NB4 (cell line): Measurements from ENCODE around the gene USP33.

Source experiments
- DNase-seq: peaks from one replicate; pipeline ENCODE4 v3.0.0; 2010; ENCODE audit warnings: low read depth
- H3K4me3 ChIP-seq: one replicate; pipeline ENCODE4 v1.5.1; 2011; ENCODE audit warnings: mild to moderate bottlenecking, low read depth, low read length, moderate library complexity
- CTCF ChIP-seq: IDR thresholded peaks from one replicate; pipeline ENCODE4 v1.5.1; 2012; ENCODE audit warnings: low read depth, low read length
- MAX ChIP-seq: IDR thresholded peaks from 2 replicates; pipeline ENCODE4 v1.6.1; 2011; ENCODE audit warnings: low read depth, low read length
- MYC ChIP-seq: IDR thresholded peaks from 2 replicates; pipeline ENCODE4 v1.6.1; 2011; ENCODE audit warnings: low read depth, low read length
- POLR2A ChIP-seq: IDR thresholded peaks from 2 replicates; pipeline ENCODE4 v1.6.1; 2011; ENCODE audit warnings: mild to moderate bottlenecking; ENCODE audit not compliant: insufficient read length; ENCODE audit errors: extremely low read depth

USP33 gene

GRCh38 chr1:77671836-77672235 lies 87.8 kb downstream of the USP33 start:
- no peak for DNase-seq
- no peak for TF ChIP-seq MYC
- H3K4me3 ChIP-seq, result no peak overlapping the region

DNA sequence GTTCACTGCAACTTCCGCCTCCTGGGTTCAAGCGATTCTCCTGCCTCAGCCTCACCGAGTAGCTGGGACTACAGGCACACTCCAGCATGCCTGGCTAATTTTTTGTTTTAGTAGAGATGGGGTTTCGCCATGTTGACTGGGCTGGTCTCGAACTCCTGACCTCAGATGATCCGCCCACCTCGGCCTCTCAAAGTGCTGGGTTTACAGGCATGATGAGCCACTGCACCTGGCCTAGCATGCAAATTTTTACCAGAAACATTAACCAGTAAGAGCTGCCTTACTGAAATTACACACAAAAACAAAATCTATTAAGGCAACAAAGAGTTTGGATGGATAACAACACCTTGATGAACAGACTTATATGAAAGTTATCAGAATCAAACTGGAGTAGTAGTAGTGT lies 89.3 kb downstream of the USP33 start:
- H3K4me3 ChIP-seq, result no peak overlapping the region
- no peak for DNase-seq
- TF ChIP-seq POLR2A (no peak), MYC (no peak), MAX (no peak), CTCF (no peak)

DNA sequence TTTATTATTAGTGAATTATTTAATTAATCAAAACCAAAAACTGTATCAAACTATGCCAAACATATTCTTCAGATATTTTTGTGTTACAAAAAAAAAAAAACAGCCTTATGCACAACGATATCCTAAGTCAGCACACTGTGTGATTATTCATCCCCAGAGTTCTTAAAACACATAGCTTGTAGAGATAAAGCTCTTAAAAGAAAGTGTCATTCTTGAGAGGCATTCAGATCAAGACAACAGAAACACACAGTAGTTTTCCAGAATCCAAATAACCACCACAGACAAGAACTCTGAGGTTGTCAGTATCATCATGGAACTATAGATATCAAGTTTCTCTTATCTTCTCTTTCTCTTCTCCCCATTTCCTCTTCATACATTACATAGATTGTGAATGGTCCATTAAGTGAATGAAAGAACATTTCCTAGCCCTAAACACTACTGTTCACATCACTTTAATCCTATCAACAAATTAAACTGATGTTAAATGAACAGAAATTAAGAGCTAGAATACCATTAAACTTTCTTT lies 90.7 kb downstream of the USP33 start:
- H3K4me3 ChIP-seq, result no peak overlapping the region
- no peak for TF ChIP-seq MYC
- TF ChIP-seq POLR2A, result no peak
- no peak for TF ChIP-seq MAX
- TF ChIP-seq CTCF, result no peak
- DNase-seq, result no peak

GRCh38 chr1:77664939-77665516 lies 94.6 kb downstream of the USP33 start:
- TF ChIP-seq POLR2A (no peak), MAX (no peak)
- no peak for DNase-seq
- no peak overlapping the region for H3K4me3 ChIP-seq

DNA sequence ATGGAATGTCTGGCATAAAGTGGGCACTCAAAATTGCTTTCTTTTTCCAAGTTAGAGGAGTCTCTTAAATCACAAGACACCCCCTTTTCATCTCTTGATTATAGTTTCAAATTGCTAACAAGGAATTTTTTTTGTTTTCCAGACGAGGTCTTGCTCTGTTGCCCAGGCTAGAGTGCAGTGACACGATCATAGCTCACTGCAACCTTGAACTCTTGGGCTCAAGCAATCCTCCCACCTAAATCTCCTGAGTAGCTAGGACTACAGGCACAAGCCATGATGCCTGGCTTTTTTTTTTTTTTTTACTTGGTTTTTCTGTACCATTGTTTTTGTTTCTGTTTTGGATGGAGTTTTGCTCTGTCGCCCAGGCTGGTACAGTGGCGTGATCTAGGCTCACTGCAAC lies 98.0 kb downstream of the USP33 start:
- TF ChIP-seq CTCF (no peak), MYC (no peak), POLR2A (no peak), MAX (no peak)
- no peak for DNase-seq

DNA sequence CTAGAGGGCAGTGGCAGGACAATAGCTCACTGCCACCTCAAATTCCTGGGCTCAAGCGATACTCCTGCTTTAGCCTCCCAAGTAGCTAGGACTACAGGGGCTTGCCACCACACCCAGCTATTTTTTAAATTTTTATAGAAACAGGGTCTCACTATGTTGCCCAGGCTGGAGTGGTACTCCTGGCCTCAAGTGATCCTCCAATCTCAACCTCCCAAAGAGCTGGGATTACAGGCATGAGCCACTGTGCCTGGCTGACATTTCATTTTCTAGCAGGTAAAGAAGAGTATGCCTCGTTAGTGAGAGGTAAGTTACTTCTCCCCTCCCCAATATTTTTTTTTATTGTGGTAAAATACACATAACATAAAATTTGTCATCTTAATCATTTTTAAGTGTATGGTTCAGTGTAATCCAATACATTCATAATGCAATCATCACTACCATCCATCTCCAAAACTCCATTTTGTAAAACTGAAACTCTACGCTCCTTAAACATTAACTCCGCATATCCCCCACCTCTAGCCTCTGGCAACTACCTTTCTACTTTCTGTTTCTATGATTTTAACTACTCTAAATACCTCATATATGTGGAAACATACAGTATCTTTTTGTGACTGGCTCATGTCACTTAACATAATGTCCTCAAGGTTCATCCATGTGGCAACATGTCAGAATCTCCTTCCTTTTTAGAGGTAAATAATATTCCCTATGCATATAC lies 99.6 kb downstream of the USP33 start:
- TF ChIP-seq CTCF, result no peak
- TF ChIP-seq MYC, result no peak
- no peak for TF ChIP-seq MAX
- TF ChIP-seq POLR2A, result no peak

More for the DNA sequence above, 98.0 kb downstream of the USP33 start:
- no peak overlapping the region for H3K4me3 ChIP-seq

DNA sequence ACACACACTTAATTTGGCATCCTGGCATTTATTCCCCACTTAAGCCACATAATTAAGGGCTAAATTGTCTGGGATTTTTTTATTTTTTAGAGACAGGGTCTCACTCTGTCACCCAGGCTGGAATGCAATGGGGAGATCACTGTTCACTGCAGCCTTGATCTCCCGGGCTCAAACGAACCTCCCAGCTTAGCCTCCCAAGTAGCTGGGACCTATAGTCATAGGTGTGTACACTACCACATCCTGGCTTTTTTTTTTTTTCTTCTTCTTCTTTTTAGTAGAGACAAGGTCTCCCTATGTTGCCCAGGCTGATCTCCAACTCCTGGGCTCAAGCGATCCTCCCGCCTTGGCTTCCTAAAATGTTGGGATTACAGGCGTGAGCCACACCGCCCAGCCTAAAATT lies 101.4 kb downstream of the USP33 start:
- no peak overlapping the region for H3K4me3 ChIP-seq
- no peak for DNase-seq
- no peak for TF ChIP-seq MAX
- TF ChIP-seq CTCF, result no peak
- TF ChIP-seq POLR2A, result no peak
- no peak for TF ChIP-seq MYC

More for the DNA sequence above, 99.6 kb downstream of the USP33 start:
- H3K4me3 ChIP-seq, result no peak overlapping the region
- DNase-seq, result no peak
